Upper lobe of left lung (tissue), 6 donors: ENCODE data around the gene CD6. TPM values are rescaled to one million over a fixed set of nuclear protein-coding genes. Genes with fewer than 3 reads are reported as not detected.

Experiments
- ATAC-seq, 2 donors: fragments of 200-7000 bp; cut with Tn5 transposase; one replicate each; pipeline ENCODE4 v1.9.1; 2022; ENCODE audit warnings: mild to moderate bottlenecking in 2 of 2, moderate library complexity in 2 of 2; ENCODE audit not compliant: low FRiP score in 2 of 2
- DNase-seq, 2 donors: peaks; one replicate each; pipeline ENCODE4 v3.0.0-alpha.2; 2019 to 2020
- H3K27ac ChIP-seq, 4 donors: fragments of 200-600 bp; sonication (generic); one replicate each; pipeline ENCODE4 v1.5.1; 2016 to 2019
- H3K27me3 ChIP-seq, 4 donors: fragments of 200-600 bp; sonication (generic); one replicate each; pipeline ENCODE4 v1.5.1; 2017 to 2019
- H3K36me3 ChIP-seq, 4 donors: fragments of 200-600 bp; sonication (generic); one replicate each; pipeline ENCODE4 v1.5.1; 2016 to 2019
- H3K4me1 ChIP-seq, 4 donors: fragments of 200-600 bp; sonication (generic); one replicate each; pipeline ENCODE4 v1.5.1; 2018 to 2019
- H3K4me3 ChIP-seq, 4 donors: fragments of 200-600 bp; sonication (generic); one replicate each; pipeline ENCODE4 v1.5.1; 2017 to 2019; ENCODE audit warnings: mild to moderate bottlenecking in 2 of 4, moderate library complexity in 1 of 4
- H3K9me3 ChIP-seq, 4 donors: fragments of 200-600 bp; sonication (generic); one replicate each; pipeline ENCODE4 v1.5.1; 2018 to 2019
- CTCF ChIP-seq, 6 experiments: fragments of 450-650 bp in 4 of 6; fragments of 200-600 bp in 2 of 6; sonication (generic) in 2 of 6; IDR thresholded peaks; one replicate each; pipeline ENCODE4 v1.5.1; 2016 to 2019; ENCODE audit warnings: antibody characterized with exemption in 6 of 6
- EP300 ChIP-seq, 4 donors: sonication (generic); formaldehyde crosslinking; IDR thresholded peaks; one replicate each; pipeline ENCODE4 v1.5.1; 2017; ENCODE audit warnings: antibody characterized with exemption in 4 of 4, control low read depth in 2 of 4
- POLR2A ChIP-seq, 4 donors: fragments of 450-650 bp; IDR thresholded peaks; one replicate each; pipeline ENCODE4 v1.5.1; 2016 to 2017; ENCODE audit warnings: antibody characterized with exemption in 4 of 4, mild to moderate bottlenecking in 2 of 4
- POLR2AphosphoS5 ChIP-seq, 2 donors: sonication (generic); formaldehyde crosslinking; IDR thresholded peaks; one replicate each; pipeline ENCODE4 v1.5.1; 2017; ENCODE audit warnings: antibody characterized with exemption in 2 of 2
- WGBS, 2 donors: methylation state at CpG; one replicate each; pipeline ENCODE4 v1.1.5; 2017 to 2018; 5-methylcytosine and 5-hydroxymethylcytosine counted together
- small RNA-seq, 4 donors: library from RNA; depleted of rRNA; stranded (forward); fragments of <200 nt; gene quantifications; one replicate each; pipeline ENCODE3, GENCODE V24; 2016
- total RNA-seq, 6 donors: library from RNA; depleted of rRNA in 4 of 6; stranded (reverse); fragments of >200 nt in 4 of 6; gene quantifications; one replicate each; pipeline versions ENCODE4 v1.1.0 to v1.2.1, GENCODE V29; 2016 to 2021
- donor health status: DM: no; HTN: no; CAD: no; lungs with moderate emphysema.
- donor health status: DM: no; HTN: yes; CAD: no; lungs with severe emphysema.

CD6 gene
- total RNA-seq, 6 donors from 2014 or later = 3.8 to 27.2 (median 5.3) TPM

GRCh38 chr11:61066645-61067044 lies 95.2 kb downstream of the CD6 start:
- no peak for TF ChIP-seq CTCF (IDR thresholded peaks at IDR 0.05)
- TF ChIP-seq POLR2A (IDR thresholded peaks at IDR 0.05) = no peak
- TF ChIP-seq POLR2AphosphoS5 (IDR thresholded peaks at IDR 0.05) = no peak
- no peak for TF ChIP-seq EP300 (IDR thresholded peaks at IDR 0.05)
- Histone ChIP-seq H3K36me3 (no peaks in the 10 kb centered on the region), H3K27ac (no peak overlapping the region), H3K4me1 (peaks cover 0 to 6% (median 2%) of the 10 kb centered on the region in 4 donors), H3K27me3 (no peaks in the 10 kb centered on the region), H3K9me3 (no peaks in the 10 kb centered on the region), H3K4me3 (no peak overlapping the region)
- no peak for ATAC-seq
- WGBS, 2 donors = 90 to 100% methylated on average over 6 to 8 of the region's 8 CpGs
- DNase-seq = peak in 1 of 2 donors; percentile 18

GRCh38 chr11:61067782-61068446 lies 96.4 kb downstream of the CD6 start:
- Histone ChIP-seq H3K27me3 (no peaks in the 10 kb centered on the region), H3K36me3 (no peaks in the 10 kb centered on the region), H3K4me3 (no peak overlapping the region), H3K4me1 (peaks cover 0 to 8% (median 4%) of the 10 kb centered on the region in 4 donors), H3K9me3 (no peaks in the 10 kb centered on the region), H3K27ac (no peak overlapping the region)
- TF ChIP-seq EP300 (IDR thresholded peaks at IDR 0.05) = no peak
- no peak for TF ChIP-seq POLR2AphosphoS5 (IDR thresholded peaks at IDR 0.05)
- TF ChIP-seq POLR2A (IDR thresholded peaks at IDR 0.05) = no peak
- no peak for TF ChIP-seq CTCF (IDR thresholded peaks at IDR 0.05)
- DNase-seq (peak in 1 of 2 donors; percentile 15), ATAC-seq (no peak)
- 68 to 80% methylated on average over 13 to 14 of the region's 14 CpGs for WGBS, 2 donors

- TF ChIP-seq EP300 (IDR thresholded peaks at IDR 0.05) = no peak
- no peak for TF ChIP-seq CTCF (IDR thresholded peaks at IDR 0.05)
- no peak for TF ChIP-seq POLR2AphosphoS5 (IDR thresholded peaks at IDR 0.05)
- no peak for TF ChIP-seq POLR2A (IDR thresholded peaks at IDR 0.05)
- ATAC-seq (no peak), DNase-seq (peak in 1 of 2 donors; percentile 18)
- Histone ChIP-seq H3K27ac (no peak overlapping the region), H3K4me3 (no peak overlapping the region), H3K4me1 (peaks cover 0 to 8% (median 4%) of the 10 kb centered on the region in 4 donors), H3K9me3 (no peaks in the 10 kb centered on the region), H3K27me3 (no peaks in the 10 kb centered on the region), H3K36me3 (no peaks in the 10 kb centered on the region)
- 88% methylated on average over 9 of the region's 9 CpGs for WGBS, 2 donors
These were observed 97.1 kb downstream of the CD6 start for GRCh38 chr11:61068581-61068980.

- no peak overlapping the region for H3K4me3 ChIP-seq
- no peaks in the 10 kb centered on the region for H3K27me3 ChIP-seq
- no peaks in the 10 kb centered on the region for H3K9me3 ChIP-seq
- no peaks in the 10 kb centered on the region for H3K36me3 ChIP-seq
- ATAC-seq (no peak), DNase-seq (peak in 1 of 2 donors; percentile 17)
- H3K27ac ChIP-seq = no peak overlapping the region
- peaks cover 0 to 8% (median 4%) of the 10 kb centered on the region in 4 donors for H3K4me1 ChIP-seq
- TF ChIP-seq EP300 (IDR thresholded peaks at IDR 0.05) = no peak
- TF ChIP-seq POLR2A (IDR thresholded peaks at IDR 0.05) = no peak
- no peak for TF ChIP-seq CTCF (IDR thresholded peaks at IDR 0.05)
- no peak for TF ChIP-seq POLR2AphosphoS5 (IDR thresholded peaks at IDR 0.05)
- 82 to 94% methylated on average over 4 of the region's 4 CpGs for WGBS, 2 donors
These were observed 97.9 kb downstream of the CD6 start for GRCh38 chr11:61069427-61069826.

Small RNA genes lying within 50 kb of the gene (small RNA-seq; reads per million reads assigned to genes)
- gene RNU6-933P = 0 reads per million in 4 donors

Other genes with a start within 250 kb of the CD6 start
- not detected for gene MS4A18, start 247.0 kb upstream of the CD6 start, total RNA-seq
- gene MS4A15, start 214.8 kb upstream of the CD6 start, total RNA-seq = 100 to 1,000 TPM in 5 of 6 donors, 10 to 100 TPM in 1; 65.5 to 227 (median 120) TPM
- not detected for gene MS4A10, start 186.3 kb upstream of the CD6 start, total RNA-seq
- 10 to 100 TPM in 5 of 6 donors, 1 to 10 TPM in 1; 9.0 to 25.1 (median 17.9) TPM for gene CCDC86, start 129.6 kb upstream of the CD6 start, total RNA-seq
- 1 to 10 TPM in 3 of 6 donors, under 1 TPM in 1, not detected in 2; 0.49 to 1.5 (median 1.1) TPM for gene PTGDR2, start 115.7 kb upstream of the CD6 start, total RNA-seq
- gene ZP1, start 104.1 kb upstream of the CD6 start, total RNA-seq = not detected
- 10 to 100 TPM; 10.5 to 72.8 (median 55.1) TPM for gene PRPF19, start 65.1 kb upstream of the CD6 start, total RNA-seq
- gene TMEM109, start 57.5 kb upstream of the CD6 start, total RNA-seq = 100 to 1,000 TPM in 5 of 6 donors, 10 to 100 TPM in 1; 27.2 to 153 (median 129) TPM
- 10 to 100 TPM in 2 of 6 donors, 1 to 10 TPM in 4; 3.6 to 18.2 (median 9.4) TPM for gene TMEM132A, start 47.2 kb upstream of the CD6 start, total RNA-seq
- gene SLC15A3, start 19.5 kb upstream of the CD6 start, total RNA-seq = 100 to 1,000 TPM in 4 of 6 donors, 10 to 100 TPM in 2; 29.5 to 186 (median 115) TPM
- gene CD5, start 130.8 kb downstream of the CD6 start, total RNA-seq = 1 to 10 TPM; 1.2 to 3.1 (median 2.1) TPM
- gene VPS37C, start 189.7 kb downstream of the CD6 start, total RNA-seq = 10 to 100 TPM; 14.7 to 42.0 (median 24.3) TPM
- under 1 TPM in 2 of 6 donors, not detected in 4; 0.14 to 0.67 TPM for gene PGA3, start 231.8 kb downstream of the CD6 start, total RNA-seq